Peyer's patch (tissue), 4 donors: ENCODE results near the gene ST3GAL4.

ENCODE experiments used
- POLR2A ChIP-seq, 2 donors: fragments of 450-650 bp; IDR thresholded peaks; one replicate each; pipeline ENCODE4 v1.5.1; 2017; ENCODE audit warnings: antibody characterized with exemption in 2 of 2, mild to moderate bottlenecking in 2 of 2, moderate library complexity in 2 of 2
- TF ChIP-seq, protein P1 (sequence below), 6 experiments: fragments of 450-650 bp in 4 of 6; fragments of 200-600 bp in 2 of 6; sonication (generic) in 1 of 6; IDR thresholded peaks; one replicate each; pipeline ENCODE4 v1.5.1; 2017 to 2019; ENCODE audit warnings: antibody characterized with exemption in 6 of 6, mild to moderate bottlenecking in 3 of 6, moderate library complexity in 1 of 6

DNA sequence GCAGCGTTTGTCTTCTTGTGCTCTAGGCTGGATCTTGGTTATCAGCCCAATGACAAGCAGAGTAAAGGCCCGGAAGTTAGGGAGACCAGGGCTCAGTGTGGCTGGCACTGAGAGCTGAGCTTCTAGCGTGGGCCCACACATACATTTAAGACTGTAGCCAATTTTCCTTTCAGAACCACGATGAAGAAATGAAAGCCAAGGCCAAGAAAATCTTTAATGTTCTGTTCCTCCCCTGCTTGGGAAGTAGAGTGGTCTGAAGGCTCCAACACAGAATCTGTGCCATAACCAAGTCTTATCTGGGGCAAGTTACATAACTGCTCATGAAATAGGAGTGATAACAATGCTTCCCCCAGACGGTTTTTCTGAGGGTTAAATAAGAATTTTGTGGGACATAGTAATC, 4.7 kb upstream of the ST3GAL4 start:
- TF ChIP-seq, protein P1, sequence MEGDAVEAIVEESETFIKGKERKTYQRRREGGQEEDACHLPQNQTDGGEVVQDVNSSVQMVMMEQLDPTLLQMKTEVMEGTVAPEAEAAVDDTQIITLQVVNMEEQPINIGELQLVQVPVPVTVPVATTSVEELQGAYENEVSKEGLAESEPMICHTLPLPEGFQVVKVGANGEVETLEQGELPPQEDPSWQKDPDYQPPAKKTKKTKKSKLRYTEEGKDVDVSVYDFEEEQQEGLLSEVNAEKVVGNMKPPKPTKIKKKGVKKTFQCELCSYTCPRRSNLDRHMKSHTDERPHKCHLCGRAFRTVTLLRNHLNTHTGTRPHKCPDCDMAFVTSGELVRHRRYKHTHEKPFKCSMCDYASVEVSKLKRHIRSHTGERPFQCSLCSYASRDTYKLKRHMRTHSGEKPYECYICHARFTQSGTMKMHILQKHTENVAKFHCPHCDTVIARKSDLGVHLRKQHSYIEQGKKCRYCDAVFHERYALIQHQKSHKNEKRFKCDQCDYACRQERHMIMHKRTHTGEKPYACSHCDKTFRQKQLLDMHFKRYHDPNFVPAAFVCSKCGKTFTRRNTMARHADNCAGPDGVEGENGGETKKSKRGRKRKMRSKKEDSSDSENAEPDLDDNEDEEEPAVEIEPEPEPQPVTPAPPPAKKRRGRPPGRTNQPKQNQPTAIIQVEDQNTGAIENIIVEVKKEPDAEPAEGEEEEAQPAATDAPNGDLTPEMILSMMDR (IDR thresholded peaks at IDR 0.05): no peak
- TF ChIP-seq POLR2A (IDR thresholded peaks at IDR 0.05): no peak
